ENCODE measurements around the gene PSMB9.

GRCh38 chr6:32879691-32880090 is 25.7 kb downstream of the PSMB9 start:
- no peak for TF ChIP-seq EZH2phosphoT487 (IDR thresholded peaks at IDR 0.05; ENCODE audit: insufficient read depth, low read depth)
- TF ChIP-seq EZH2 (IDR thresholded peaks at IDR 0.05; ENCODE audit: insufficient read depth, poor library complexity, severe bottlenecking): no peak

Measured in GM23248 (cell line).